Skeletal muscle tissue (tissue), 4 donors: Measurements from ENCODE around the gene HGFAC. TPM values are rescaled to one million over a fixed set of nuclear protein-coding genes. Genes with fewer than 3 reads are reported as not detected.

ENCODE experiments used
- H3K27ac ChIP-seq: one replicate; pipeline ENCODE4 v1.7.0; 2013; ENCODE audit warnings: mild to moderate bottlenecking, low read depth, low read length, inconsistent platforms
- H3K27me3 ChIP-seq, 3 donors: one replicate each; pipeline ENCODE4 v1.7.0; 2013; ENCODE audit warnings: low read length in 3 of 3; ENCODE audit not compliant: control insufficient read depth in 3 of 3, insufficient read depth in 3 of 3
- H3K36me3 ChIP-seq, 3 donors: one replicate each; pipeline ENCODE4 v1.7.0; 2013; ENCODE audit warnings: low read length in 3 of 3; ENCODE audit not compliant: control insufficient read depth in 3 of 3, insufficient read depth in 3 of 3
- H3K4me1 ChIP-seq, 3 donors: one replicate each; pipeline ENCODE4 v1.7.0; 2013; ENCODE audit warnings: low read length in 3 of 3, mild to moderate bottlenecking in 3 of 3; ENCODE audit not compliant: control insufficient read depth in 3 of 3, insufficient read depth in 3 of 3
- H3K4me3 ChIP-seq, 3 donors: one replicate each; pipeline ENCODE4 v1.7.0; 2013; ENCODE audit warnings: low read length in 3 of 3
- H3K9ac ChIP-seq, 3 donors: one replicate each; pipeline ENCODE4 v1.7.0; 2013; ENCODE audit warnings: low read length in 3 of 3, mild to moderate bottlenecking in 3 of 3, moderate library complexity in 2 of 3, low read depth in 1 of 3
- H3K9me3 ChIP-seq, 3 donors: one replicate each; pipeline ENCODE4 v1.7.0; 2013; ENCODE audit warnings: low read length in 3 of 3; ENCODE audit not compliant: control insufficient read depth in 3 of 3
- total RNA-seq: library from RNA; depleted of rRNA; stranded (reverse); fragments of >200 nt; gene quantifications from one replicate; pipeline ENCODE4 v1.2.3, GENCODE V29; 2014
- donor health status: Osteomylitis.

HGFAC gene
- total RNA-seq, 1 donor from 2014 or later, result 0.52 TPM

DNA sequence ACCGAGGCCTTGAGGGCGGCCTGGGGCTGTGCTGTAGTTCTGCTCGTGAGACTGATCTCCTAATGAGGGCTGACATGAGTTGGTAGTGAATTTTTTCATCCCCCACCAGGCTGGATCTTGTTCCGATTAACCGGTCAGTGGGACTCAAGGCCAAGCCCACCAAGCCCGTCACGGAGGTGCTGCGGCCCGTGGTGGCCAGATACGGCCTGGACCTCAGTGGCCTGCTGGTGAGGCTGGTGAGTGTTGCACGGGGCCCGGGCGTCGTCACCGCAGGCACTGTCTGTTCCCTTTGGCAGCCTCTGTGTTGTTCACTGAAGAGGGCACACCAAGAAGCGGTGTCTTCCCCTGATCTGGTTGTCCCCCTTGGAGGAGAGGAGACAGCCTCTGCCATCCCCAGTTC is 18.4 kb upstream of the HGFAC start:
- Histone ChIP-seq H3K4me1 (peaks cover 0 to 3% (median 2%) of the 10 kb centered on the region in 3 donors), H3K36me3 (peaks cover 25 to 28% (median 25%) of the 10 kb centered on the region in 3 donors), H3K9me3 (no peaks in the 10 kb centered on the region), H3K4me3 (no peak overlapping the region), H3K27me3 (no peaks in the 10 kb centered on the region), H3K9ac (no peak overlapping the region), H3K27ac (no peak overlapping the region)

DNA sequence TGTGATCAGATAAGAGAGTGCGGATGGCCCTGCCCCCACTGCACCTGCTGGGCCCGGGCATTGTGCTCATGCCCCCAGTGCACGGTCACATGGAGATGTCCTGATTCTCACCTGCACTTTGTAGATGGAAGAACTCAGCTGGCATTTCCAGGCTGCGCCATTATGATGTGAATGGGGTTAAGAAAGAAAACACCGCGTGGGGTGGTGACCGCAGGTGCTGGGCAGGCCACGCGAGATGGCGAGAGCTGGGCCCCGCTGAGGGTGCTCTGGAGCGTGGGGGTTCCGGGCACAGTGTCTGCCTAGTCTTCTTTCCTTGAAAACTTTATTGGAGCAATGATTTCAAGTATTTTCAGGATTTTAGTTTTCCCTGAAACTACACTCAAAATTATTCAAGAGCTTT is 17.8 kb upstream of the HGFAC start:
- H3K36me3 ChIP-seq, result peaks cover 26 to 29% (median 27%) of the 10 kb centered on the region in 3 donors

DNA sequence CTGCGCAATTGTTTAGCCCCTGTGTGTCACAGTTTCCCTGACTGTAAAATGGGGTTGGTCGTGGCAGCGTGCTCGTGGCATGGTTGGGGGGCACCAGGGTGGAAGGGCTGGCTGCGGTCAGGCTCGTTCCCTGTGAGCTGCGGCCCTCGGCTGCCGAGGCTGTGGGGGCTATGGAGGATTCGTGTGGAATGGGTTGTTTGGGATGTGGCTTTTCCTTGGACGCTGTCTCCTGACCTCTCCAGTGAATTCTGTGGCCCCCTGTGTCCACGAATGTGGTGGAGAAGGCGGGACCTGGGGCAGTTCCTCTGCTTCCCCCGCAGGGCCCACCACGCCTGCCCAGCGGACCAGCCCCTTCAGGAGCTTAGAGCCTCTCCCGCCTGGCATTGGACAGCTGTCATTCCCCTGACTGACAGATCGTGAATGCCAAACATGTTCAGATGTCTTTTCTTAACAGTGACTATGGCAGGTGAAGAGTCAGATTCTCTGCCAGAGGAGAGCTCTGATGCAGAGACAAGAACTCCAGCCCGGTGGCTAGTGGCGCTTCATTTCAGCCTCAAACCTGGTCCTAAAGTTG is 17.2 kb upstream of the HGFAC start:
- no peaks in the 10 kb centered on the region for H3K4me1 ChIP-seq
- no peaks in the 10 kb centered on the region for H3K9me3 ChIP-seq
- no peak overlapping the region for H3K27ac ChIP-seq
- H3K9ac ChIP-seq, result no peak overlapping the region
- H3K27me3 ChIP-seq, result no peaks in the 10 kb centered on the region
- no peak overlapping the region for H3K4me3 ChIP-seq
- H3K36me3 ChIP-seq, result peaks cover 29 to 33% (median 31%) of the 10 kb centered on the region in 3 donors

More for the DNA sequence above, 17.8 kb upstream of the HGFAC start:
- no peaks in the 10 kb centered on the region for H3K4me1 ChIP-seq
- H3K27me3 ChIP-seq, result no peaks in the 10 kb centered on the region
- no peaks in the 10 kb centered on the region for H3K9me3 ChIP-seq
- no peak overlapping the region for H3K27ac ChIP-seq
- no peak overlapping the region for H3K9ac ChIP-seq
- no peak overlapping the region for H3K4me3 ChIP-seq

DNA sequence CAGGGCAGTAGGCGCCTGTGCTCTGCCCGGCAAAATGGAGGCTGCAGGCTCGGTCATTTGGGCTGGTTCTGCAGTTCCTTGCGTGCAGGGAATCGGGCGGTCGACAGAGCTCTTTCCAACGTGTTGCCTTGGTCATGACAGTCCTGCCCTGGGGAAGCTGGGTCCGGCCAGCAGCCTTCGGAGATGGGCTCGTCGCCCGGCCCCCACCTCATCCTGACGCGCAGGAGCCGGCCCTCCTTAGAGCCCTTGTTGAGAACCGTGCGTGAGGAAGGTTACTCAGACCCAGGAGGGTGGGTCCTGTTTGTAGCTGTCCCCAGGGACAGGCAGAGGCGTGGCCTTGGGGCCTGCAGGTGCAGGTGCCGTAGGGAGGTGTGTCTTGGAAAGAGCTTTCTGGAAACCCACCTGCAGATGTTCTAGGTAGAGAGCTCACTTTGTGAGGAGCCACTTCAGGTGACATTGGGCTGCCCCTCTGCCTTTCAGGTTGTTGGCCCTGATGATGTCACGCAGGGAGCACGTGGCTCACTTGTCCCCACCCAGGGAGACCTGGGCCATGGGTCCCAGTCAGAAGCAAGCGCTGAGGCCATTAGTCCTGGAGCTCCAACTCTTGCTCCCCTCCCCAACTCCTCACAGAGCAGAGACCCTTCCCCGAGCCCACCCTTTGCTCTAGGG is 15.2 kb upstream of the HGFAC start:
- Histone ChIP-seq H3K4me1 (no peaks in the 10 kb centered on the region), H3K9ac (no peak overlapping the region), H3K9me3 (no peaks in the 10 kb centered on the region), H3K36me3 (peaks cover 33 to 38% (median 36%) of the 10 kb centered on the region in 3 donors), H3K4me3 (no peak overlapping the region), H3K27me3 (no peaks in the 10 kb centered on the region), H3K27ac (no peak overlapping the region)

DNA sequence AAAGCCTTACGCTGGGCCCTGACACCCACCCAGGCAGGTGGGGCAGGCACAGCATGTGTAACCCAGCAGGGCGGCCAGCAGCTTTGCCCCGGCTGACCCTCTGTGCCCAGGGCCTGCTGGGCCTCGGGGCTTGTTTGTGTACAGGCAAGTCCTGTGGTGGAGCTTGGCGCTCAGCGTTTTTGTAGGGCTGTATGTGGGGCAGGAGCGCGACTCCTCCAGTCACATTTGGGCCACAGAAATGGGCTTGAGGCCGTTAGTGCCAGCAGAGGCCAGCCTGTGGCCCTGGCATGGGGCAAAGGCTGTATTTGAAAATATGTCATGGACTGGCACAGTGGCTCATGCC is 14.7 kb upstream of the HGFAC start:
- H3K4me3 ChIP-seq, result no peak overlapping the region
- no peaks in the 10 kb centered on the region for H3K27me3 ChIP-seq
- H3K27ac ChIP-seq, result no peak overlapping the region
- no peak overlapping the region for H3K9ac ChIP-seq
- peaks cover 33 to 40% (median 36%) of the 10 kb centered on the region in 3 donors for H3K36me3 ChIP-seq
- no peaks in the 10 kb centered on the region for H3K4me1 ChIP-seq
- H3K9me3 ChIP-seq, result no peaks in the 10 kb centered on the region

DNA sequence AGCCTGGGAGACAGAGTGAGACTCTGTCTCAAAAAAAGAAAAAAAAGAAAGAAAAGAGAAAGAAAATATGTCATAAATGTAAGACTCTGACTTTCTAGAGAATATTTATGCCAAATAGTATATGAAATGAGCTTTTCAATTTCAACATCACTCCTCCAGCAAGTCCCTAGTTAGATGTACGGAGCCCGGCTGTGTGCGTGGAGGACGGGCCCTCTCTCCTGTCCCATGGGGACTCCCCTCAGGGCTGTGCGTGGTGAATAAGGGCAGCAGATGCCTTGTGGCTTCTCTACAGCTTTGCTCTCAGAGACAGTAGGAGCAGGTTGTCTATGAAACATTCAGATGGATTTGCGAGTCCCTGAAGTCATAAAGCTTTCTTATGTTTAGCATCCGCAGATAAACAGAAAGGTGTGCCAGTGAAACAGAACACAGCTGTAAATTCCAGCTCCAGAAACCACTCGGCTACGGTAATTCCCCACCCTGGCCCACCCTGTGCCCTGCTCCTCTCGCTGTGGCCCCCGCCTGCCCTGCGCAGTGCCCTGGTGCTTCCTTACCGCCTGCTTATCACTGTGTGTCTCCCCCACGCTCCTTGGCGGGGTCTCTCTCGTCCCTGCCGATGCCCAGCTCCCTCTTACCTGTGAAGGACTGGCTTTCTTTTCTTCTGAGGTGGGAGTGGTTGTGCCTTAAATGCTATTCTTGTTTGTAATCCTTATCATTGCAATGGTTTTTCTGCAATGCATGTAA is 13.9 kb upstream of the HGFAC start:
- Histone ChIP-seq H3K9ac (no peak overlapping the region), H3K9me3 (no peaks in the 10 kb centered on the region), H3K27me3 (no peaks in the 10 kb centered on the region), H3K36me3 (peaks cover 30 to 35% (median 31%) of the 10 kb centered on the region in 3 donors), H3K4me3 (no peak overlapping the region), H3K4me1 (no peaks in the 10 kb centered on the region), H3K27ac (no peak overlapping the region)

DNA sequence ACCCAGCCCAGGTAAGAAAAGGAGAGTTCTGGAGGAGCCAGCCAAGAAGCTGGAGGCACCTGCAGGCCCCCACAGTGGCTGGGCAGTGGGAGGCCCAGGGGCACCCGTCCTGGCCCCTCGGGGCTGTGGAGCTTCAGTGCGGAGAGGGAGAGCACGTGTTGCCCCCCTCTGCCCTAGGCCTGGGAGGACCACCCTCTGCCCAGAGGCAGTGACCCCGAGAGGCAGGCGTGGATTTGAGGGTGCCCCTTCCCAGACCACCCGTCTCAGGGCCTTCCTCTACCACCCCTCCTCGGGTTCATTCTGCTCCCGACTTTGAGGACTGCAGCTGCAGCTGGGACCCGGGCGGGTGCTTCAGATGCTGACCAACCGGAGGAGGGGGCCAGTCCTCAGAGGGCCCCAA is 12.1 kb upstream of the HGFAC start:
- Histone ChIP-seq H3K4me3 (no peak overlapping the region), H3K36me3 (peaks cover 18 to 22% (median 21%) of the 10 kb centered on the region in 3 donors), H3K4me1 (no peaks in the 10 kb centered on the region), H3K27ac (no peak overlapping the region), H3K9me3 (no peaks in the 10 kb centered on the region), H3K9ac (no peak overlapping the region), H3K27me3 (no peaks in the 10 kb centered on the region)

DNA sequence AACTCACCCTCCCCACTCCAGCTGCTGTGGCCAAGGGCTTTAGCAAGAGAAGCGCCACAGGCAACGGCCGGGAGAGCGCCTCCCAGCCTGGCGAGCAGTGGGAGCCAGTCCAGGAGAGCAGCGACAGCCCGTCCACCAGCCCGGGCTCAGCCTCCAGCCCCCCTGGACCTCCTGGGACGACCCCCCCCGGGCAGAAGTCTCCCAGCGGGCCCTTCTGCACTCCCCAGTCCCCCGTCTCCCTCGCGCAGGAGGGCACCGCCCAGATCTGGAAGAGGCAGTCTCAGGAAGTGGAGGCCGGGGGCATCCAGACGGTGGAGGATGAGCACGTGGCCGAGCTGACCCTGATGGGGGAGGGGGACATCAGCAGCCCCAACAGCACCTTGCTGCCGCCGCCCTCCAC is 11.2 kb upstream of the HGFAC start:
- Histone ChIP-seq H3K27me3 (no peaks in the 10 kb centered on the region), H3K9me3 (no peaks in the 10 kb centered on the region), H3K4me3 (no peak overlapping the region), H3K36me3 (peaks cover 15 to 18% (median 16%) of the 10 kb centered on the region in 3 donors), H3K9ac (no peak overlapping the region), H3K27ac (no peak overlapping the region), H3K4me1 (no peaks in the 10 kb centered on the region)

DNA sequence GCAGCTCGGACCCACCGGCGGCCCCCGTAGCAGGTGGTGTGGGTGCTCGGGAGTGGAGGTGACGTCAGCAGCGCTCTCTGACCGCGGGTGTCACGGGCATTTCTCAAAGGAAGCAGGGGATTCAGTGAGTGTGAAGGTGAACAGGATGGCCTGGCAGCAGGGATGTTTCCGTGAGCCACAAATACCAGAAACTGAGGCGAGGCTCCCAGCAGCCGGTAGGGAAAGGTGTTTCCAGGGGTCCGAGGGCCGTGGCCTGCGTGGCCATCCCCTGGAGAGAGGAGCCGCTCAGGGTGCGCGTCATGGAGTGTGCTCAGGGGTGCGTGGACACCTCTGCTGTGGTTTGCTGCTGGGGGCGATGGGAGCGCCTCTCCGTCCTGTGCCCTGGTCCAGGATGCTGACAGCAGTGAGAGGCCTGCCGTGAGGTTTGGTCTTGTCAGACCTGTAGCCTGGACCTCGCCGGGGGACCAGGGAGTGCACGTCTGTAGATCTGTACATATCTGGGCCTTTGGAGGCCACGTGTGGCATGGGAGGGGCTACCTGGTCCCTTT is 10.2 kb upstream of the HGFAC start:
- H3K27ac ChIP-seq, result no peak overlapping the region
- H3K36me3 ChIP-seq, result peaks cover 15 to 18% (median 16%) of the 10 kb centered on the region in 3 donors
- H3K4me1 ChIP-seq, result no peaks in the 10 kb centered on the region
- no peaks in the 10 kb centered on the region for H3K27me3 ChIP-seq
- H3K9ac ChIP-seq, result no peak overlapping the region
- no peak overlapping the region for H3K4me3 ChIP-seq
- no peaks in the 10 kb centered on the region for H3K9me3 ChIP-seq

DNA sequence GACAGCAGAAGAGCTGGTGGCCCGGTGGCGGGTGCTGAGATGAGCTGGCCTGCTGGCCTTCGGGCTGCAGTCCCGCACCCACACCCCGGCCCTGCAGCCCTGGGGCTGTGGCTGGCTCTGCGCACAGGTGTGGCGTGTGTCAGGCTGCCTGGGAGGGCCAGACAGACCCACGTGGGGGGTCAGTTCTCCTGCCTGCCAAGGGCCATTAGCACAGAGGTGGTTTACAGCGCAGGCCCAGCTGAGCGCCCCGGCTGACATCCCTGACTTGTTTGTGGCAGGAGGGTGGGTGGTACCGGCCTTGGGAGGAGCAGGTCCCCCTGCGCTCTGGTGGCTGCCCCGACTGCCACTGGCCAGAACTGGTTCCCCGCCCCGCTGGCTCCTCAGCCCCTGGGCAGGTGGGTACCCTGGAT is 9.4 kb upstream of the HGFAC start:
- H3K27me3 ChIP-seq, result no peaks in the 10 kb centered on the region
- no peak overlapping the region for H3K9ac ChIP-seq
- no peak overlapping the region for H3K4me3 ChIP-seq
- H3K27ac ChIP-seq, result no peak overlapping the region
- H3K36me3 ChIP-seq, result peaks cover 15 to 18% (median 16%) of the 10 kb centered on the region in 3 donors
- H3K4me1 ChIP-seq, result peaks cover 0 to 7% (median 0%) of the 10 kb centered on the region in 3 donors
- H3K9me3 ChIP-seq, result no peaks in the 10 kb centered on the region
